IMR-90 (cell line): ENCODE results near the gene BAZ2B. TPM values are rescaled to one million over a fixed set of nuclear protein-coding genes. Genes with fewer than 3 reads are reported as not detected.

ENCODE experiments used
- ATAC-seq: fragments of 200-7000 bp; cut with Tn5 transposase; 2 replicates; pipeline ENCODE4 v1.9.1; 2020; ENCODE audit warnings: low read depth, mild to moderate bottlenecking, moderate library complexity
- BruUV-seq: library from RNA; stranded (reverse); fragments of 400-500 nt; replicated peaks from 2 replicates; lab custom pipeline; 2021; lab: Mats Ljungman, UMichigan
- CTCF ChIA-PET: fragments of 300-600 bp; formaldehyde crosslinking; extraction: SDS; loops from one replicate; lab custom pipeline; 2021; ENCODE audit warnings: antibody characterized with exemption; lab: Yijun Ruan, JAX
- POLR2A ChIA-PET: fragments of 300-600 bp; sonication (Branson Sonifier 250); formaldehyde crosslinking; loops from one replicate; lab custom pipeline; 2022; ENCODE audit warnings: antibody characterized with exemption; ENCODE audit not compliant: unreplicated experiment; lab: Charles Lee
- DNase-seq: peaks from one replicate; pipeline ENCODE4 v3.0.0; 2013
- H2AFZ ChIP-seq: replicated peaks from 2 replicates; pipeline ENCODE3; 2013; ENCODE audit warnings: low read length, mild to moderate bottlenecking; ENCODE audit not compliant: poor library complexity
- H2AK5ac ChIP-seq: 2 replicates; pipeline ENCODE4 v1.6.1; 2013; ENCODE audit warnings: low read depth, low read length, inconsistent platforms
- H2AK9ac ChIP-seq: replicated peaks from 2 replicates; pipeline ENCODE3; 2013; ENCODE audit warnings: mild to moderate bottlenecking, low read depth, low read length, moderate library complexity; ENCODE audit not compliant: poor library complexity
- H2BK120ac ChIP-seq: 2 replicates; pipeline ENCODE4 v1.6.1; 2013; ENCODE audit warnings: low read depth, low read length, inconsistent platforms
- H2BK15ac ChIP-seq: 3 replicates; pipeline ENCODE4 v1.6.1; 2013; ENCODE audit warnings: low read depth, low read length, inconsistent platforms
- H2BK20ac ChIP-seq: 2 replicates; pipeline ENCODE4 v1.6.1; 2013; ENCODE audit warnings: low read depth, mild to moderate bottlenecking, inconsistent platforms, low read length, moderate library complexity
- H2BK5ac ChIP-seq: 2 replicates; pipeline ENCODE4 v1.6.1; 2013; ENCODE audit warnings: mild to moderate bottlenecking, low read depth, low read length, inconsistent platforms; ENCODE audit not compliant: poor library complexity, severe bottlenecking
- H3K14ac ChIP-seq: replicated peaks from 2 replicates; pipeline ENCODE4 v1.6.1; 2013; ENCODE audit warnings: low read depth, low read length, inconsistent platforms
- H3K18ac ChIP-seq: 2 replicates; pipeline ENCODE4 v1.6.1; 2013; ENCODE audit warnings: low read depth, low read length, control low read depth
- H3K23ac ChIP-seq: 2 replicates; pipeline ENCODE4 v1.6.1; 2013; ENCODE audit warnings: low read depth, low read length, inconsistent platforms
- H3K27ac ChIP-seq: 2 replicates; pipeline ENCODE4 v1.5.1; 2013; ENCODE audit warnings: mild to moderate bottlenecking, control low read depth, low read length; ENCODE audit not compliant: insufficient read depth
- H3K27me3 ChIP-seq: 2 replicates; pipeline ENCODE4 v1.6.1; 2013; ENCODE audit warnings: low read length; ENCODE audit not compliant: control insufficient read depth, insufficient read depth
- H3K36me3 ChIP-seq: 2 replicates; pipeline ENCODE4 v1.6.1; 2013; ENCODE audit warnings: low read length, mixed read lengths; ENCODE audit not compliant: control insufficient read depth, insufficient read depth
- H3K4ac ChIP-seq: 2 replicates; pipeline ENCODE4 v1.6.1; 2013; ENCODE audit warnings: low read depth, low read length, inconsistent platforms
- H3K4me1 ChIP-seq: 2 replicates; pipeline ENCODE4 v1.6.1; 2013; ENCODE audit warnings: low read length, mixed read lengths; ENCODE audit not compliant: control insufficient read depth, insufficient read depth
- H3K4me2 ChIP-seq: 2 replicates; pipeline ENCODE4 v1.6.1; 2013; ENCODE audit warnings: low read depth, mild to moderate bottlenecking, control low read depth, low read length, moderate library complexity
- H3K4me3 ChIP-seq: 2 replicates; pipeline ENCODE4 v1.5.1; 2013; ENCODE audit warnings: low read depth, mild to moderate bottlenecking, control low read depth, low read length, moderate library complexity; ENCODE audit not compliant: insufficient read depth
- H3K56ac ChIP-seq: 2 replicates; pipeline ENCODE4 v1.6.1; 2013; ENCODE audit warnings: low read length, inconsistent platforms; ENCODE audit not compliant: insufficient read depth; ENCODE audit errors: extremely low read depth
- H3K79me1 ChIP-seq, 2 experiments: 2 replicates each; pipeline ENCODE4 v1.6.1; 2013; ENCODE audit warnings: low read length in 2 of 2, inconsistent platforms in 1 of 2, low read depth in 1 of 2
- H3K9ac ChIP-seq: 2 replicates; pipeline ENCODE4 v1.6.1; 2013; ENCODE audit warnings: low read depth, low read length, control low read depth
- H3K9me1 ChIP-seq: 2 replicates; pipeline ENCODE4 v1.6.1; 2013; ENCODE audit warnings: low read length, inconsistent platforms; ENCODE audit not compliant: insufficient read depth
- H3K9me3 ChIP-seq: 2 replicates; pipeline ENCODE4 v1.6.1; 2013; ENCODE audit warnings: low read length; ENCODE audit not compliant: control insufficient read depth, insufficient read depth
- H4K20me1 ChIP-seq: 2 replicates; pipeline ENCODE4 v1.6.1; 2013; ENCODE audit warnings: low read length, inconsistent platforms; ENCODE audit not compliant: insufficient read depth
- H4K5ac ChIP-seq: 2 replicates; pipeline ENCODE4 v1.6.1; 2013; ENCODE audit warnings: mild to moderate bottlenecking, low read depth, low read length, control low read depth
- H4K8ac ChIP-seq, 2 experiments: 2 replicates each; pipeline ENCODE4 v1.6.1; 2013; ENCODE audit warnings: low read depth in 2 of 2, low read length in 2 of 2, control low read depth in 1 of 2, inconsistent platforms in 1 of 2
- H4K91ac ChIP-seq: 2 replicates; pipeline ENCODE4 v1.6.1; 2013; ENCODE audit warnings: low read depth, low read length, inconsistent platforms; ENCODE audit not compliant: insufficient read depth
- MAFK ChIP-seq: IDR thresholded peaks from 2 replicates; pipeline ENCODE4 v1.6.1; 2012; ENCODE audit warnings: low read depth, low read length, improper control_type of control experiment
- WGBS, 2 experiments: methylation state at CpG; one replicate each; pipeline versions ENCODE4 v1.1.5 to v1.1.7; 2013; ENCODE audit warnings: missing lambda C conversion rate in 2 of 2; ENCODE audit not compliant: insufficient read length in 1 of 2; ENCODE audit errors: extremely low coverage in 2 of 2; 5-methylcytosine and 5-hydroxymethylcytosine counted together
- dilution Hi-C: fragments of 300-500 bp; cut with HindIII; formaldehyde crosslinking; loops from one replicate; pipeline ENCODE4 v1.14.3; 2018; ENCODE audit warnings: low sequenced_read_pairs; ENCODE audit not compliant: unreplicated experiment
- in situ Hi-C: fragments of 300-500 bp; cut with MboI; formaldehyde crosslinking; loops from 3 replicates; pipeline ENCODE4 v1.14.3; 2019; ENCODE audit warnings: low sequenced_read_pairs, inconsistent platforms, mixed read lengths
- intact Hi-C: fragments of 100-400 bp; cut with micrococcal nuclease; formaldehyde crosslinking; loops from 2 replicates; pipeline ENCODE4 v1.10.0; 2022
- polyA plus RNA-seq, 3 experiments: library from polyadenylated mRNA; depleted of rRNA; stranded (reverse); fragments of >200 nt; gene quantifications; 2 replicates each; pipeline ENCODE4 v1.2.3, GENCODE V29; 2012; ENCODE audit warnings: low replicate concordance in 1 of 3
- total RNA-seq: library from RNA; depleted of rRNA; stranded (reverse); fragments of >200 nt; gene quantifications from 2 replicates; pipeline ENCODE4 v1.2.3, GENCODE V29; 2012

Gene BAZ2B
- total and polyA plus RNA-seq, 2 of the 4 experiments (the other 2 are of a cell fraction) = 8.9 to 42.1 TPM

DNA sequence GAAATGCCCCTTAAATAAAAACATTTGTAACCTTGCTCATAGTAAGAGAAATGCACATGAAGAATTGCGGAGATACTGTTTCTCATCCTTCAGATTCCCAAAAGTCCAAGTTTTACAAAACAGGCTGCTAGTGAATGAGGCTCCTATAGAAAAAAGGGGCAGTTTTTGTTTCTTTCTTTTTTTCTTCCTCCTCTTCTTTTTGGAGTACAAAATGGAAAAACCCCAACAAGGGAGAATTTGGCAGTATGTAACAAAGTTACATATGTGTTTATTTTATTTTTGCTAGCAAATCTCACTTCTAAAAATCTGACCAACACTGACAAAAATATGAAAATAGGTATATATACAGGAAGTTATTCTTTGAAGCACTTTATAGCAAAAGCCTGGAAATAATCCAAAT is 7.1 kb upstream of the BAZ2B start:
- H2BK5ac ChIP-seq = no peak overlapping the region
- no peaks in the 10 kb centered on the region for H3K27me3 ChIP-seq
- no peak overlapping the region for H3K4me3 ChIP-seq
- no peaks in the 10 kb centered on the region for H3K79me1 ChIP-seq
- no peaks in the 10 kb centered on the region for H3K9me1 ChIP-seq
- no TSS peak for BruUV-seq
- CTCF ChIA-PET = no interaction called here
- no peak for ATAC-seq
- intact Hi-C loops (no loop called here), in situ Hi-C loops (no loop called here), dilution Hi-C loops (no loop called here)
- H2BK20ac ChIP-seq = no peak overlapping the region
- H4K20me1 ChIP-seq = no peaks in the 10 kb centered on the region
- H3K36me3 ChIP-seq = no peaks in the 10 kb centered on the region
- no peak overlapping the region for H4K5ac ChIP-seq
- H3K14ac ChIP-seq = no peak overlapping the region
- H3K4ac ChIP-seq = no peak overlapping the region
- H3K4me2 ChIP-seq = no peak overlapping the region
- H2BK15ac ChIP-seq = no peak overlapping the region
- H2AFZ ChIP-seq = no peak overlapping the region
- no peak overlapping the region for H2AK9ac ChIP-seq
- no peak overlapping the region for H3K27ac ChIP-seq
- H3K18ac ChIP-seq = no peak overlapping the region
- no CpG with 5 or more reads among the region's 1 CpG for WGBS, 2 experiments
- H4K8ac ChIP-seq = no peak overlapping the region
- H2BK120ac ChIP-seq = no peak overlapping the region
- no peak overlapping the region for H4K91ac ChIP-seq
- H2AK5ac ChIP-seq = no peak overlapping the region
- no peak overlapping the region for H3K9ac ChIP-seq
- no peaks in the 10 kb centered on the region for H3K4me1 ChIP-seq
- no peak overlapping the region for H3K56ac ChIP-seq
- DNase-seq = no peak
- POLR2A ChIA-PET = no interaction called here
- no peak for TF ChIP-seq MAFK
- no peak overlapping the region for H3K23ac ChIP-seq
- H3K9me3 ChIP-seq = no peaks in the 10 kb centered on the region
